HG03342 (cell line): ENCODE measurements around the gene SPIN2B.

Experiments
- ATAC-seq: cut with Tn5 transposase; IDR thresholded peaks from one replicate; pipeline ENCODE4 v1.9.1; 2021; ENCODE audit warnings: mild to moderate bottlenecking, moderate library complexity; ENCODE audit not compliant: unreplicated experiment

SPIN2B gene

DNA sequence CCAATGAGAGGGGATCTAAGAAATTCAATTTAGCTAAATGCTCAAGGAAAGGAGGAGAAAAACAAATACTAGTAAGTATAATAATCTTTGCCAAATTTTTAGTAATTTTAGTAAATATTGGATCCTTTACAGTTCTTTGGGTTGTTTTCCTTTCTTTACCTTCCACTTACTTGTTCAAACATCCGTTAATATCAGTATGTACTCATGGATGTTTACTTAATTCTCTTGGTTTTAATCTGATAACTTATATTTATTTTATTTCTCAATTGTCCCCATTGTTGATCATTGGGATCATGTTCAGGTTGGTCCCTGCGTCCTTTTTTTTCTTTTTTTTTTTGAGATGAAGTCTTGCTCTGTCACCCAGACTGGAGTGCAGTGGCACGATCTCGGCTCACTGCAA is 46.9 kb downstream of the SPIN2B start:
- ATAC-seq = no peak

DNA sequence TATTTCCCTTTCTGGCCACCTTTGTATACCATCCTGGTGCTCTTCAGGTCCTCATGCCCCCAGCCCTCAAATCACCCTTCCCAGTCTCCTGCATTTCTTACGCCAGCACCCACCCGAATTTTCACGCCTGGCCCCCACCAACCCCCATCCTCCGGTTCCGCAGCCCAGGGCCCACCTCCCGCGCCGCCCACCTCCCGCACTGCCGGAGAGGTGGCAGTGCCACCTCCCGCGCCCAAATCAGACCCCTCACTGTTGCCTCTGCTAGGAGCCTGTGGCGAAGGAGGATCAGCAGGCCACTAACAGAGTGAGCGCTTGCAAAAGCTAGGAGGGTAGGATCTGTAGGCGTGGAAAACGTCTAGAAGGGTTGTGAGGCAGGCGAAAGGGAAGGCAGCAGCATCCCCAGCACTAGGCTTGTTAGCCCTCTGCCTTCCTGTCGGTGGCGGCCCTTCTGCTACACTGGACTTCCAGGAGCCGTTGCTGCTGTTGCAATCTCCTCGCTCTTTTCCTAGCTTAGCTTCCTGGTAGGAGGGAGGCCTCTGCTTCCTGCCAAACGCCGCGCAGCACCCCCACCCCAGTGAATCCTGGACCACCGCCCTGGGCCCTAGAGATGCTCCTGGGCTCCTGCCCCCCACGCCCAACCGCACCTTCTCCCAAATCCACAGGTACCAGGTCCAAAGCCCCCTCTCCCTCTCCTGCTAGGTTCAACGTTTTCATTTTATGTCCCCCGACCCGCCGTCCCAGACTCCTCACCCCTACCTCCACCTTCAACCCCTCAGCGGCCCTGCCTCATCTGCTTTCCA is 51.0 kb downstream of the SPIN2B start:
- ATAC-seq = no peak
